ENCODE data around the gene ERMP1. TPM values are rescaled to one million over a fixed set of nuclear protein-coding genes. Genes with fewer than 3 reads are reported as not detected.

ERMP1 gene
- polyA plus RNA-seq, 1 of the 3 experiments (the other 2 are of a cell fraction), result 5.9 TPM

GRCh38 chr9:5852987-5853386, 20.1 kb upstream of the ERMP1 start:
- no peak overlapping the region for H3K27ac ChIP-seq (ENCODE audit: low read depth in 2 of 2, low read length in 1 of 2)
- no peak overlapping the region for H3K9ac ChIP-seq
- no peaks in the 10 kb centered on the region for H3K9me3 ChIP-seq
- DNase-seq, result no peak
- H3K4me2 ChIP-seq, result no peak overlapping the region
- H3K4me1 ChIP-seq (ENCODE audit: control insufficient read depth in 1 of 2, insufficient read depth in 2 of 2, low read depth in 1 of 2, low read length in 1 of 2), result no peaks in the 10 kb centered on the region
- H3K79me2 ChIP-seq (ENCODE audit: insufficient read depth), result no peaks in the 10 kb centered on the region
- CTCF ChIA-PET, result interaction anchor here (1.0 kb wide), 1 partner anchor 33 kb away, joined by 3 read pairs; no protein-coding TSS in a partner anchor
- POLR2A ChIA-PET, result no interaction called here
- H3K4me3 ChIP-seq (ENCODE audit: low read depth in 2 of 2, low read length in 1 of 2), result no peak overlapping the region
- no peak overlapping the region for H2AFZ ChIP-seq (ENCODE audit: low read depth)
- H3K9me2 ChIP-seq, result no peaks in the 10 kb centered on the region
- no peaks in the 10 kb centered on the region for H3K36me3 ChIP-seq (replicated peaks in 1 of 2; ENCODE audit: control insufficient read depth in 1 of 2, insufficient read depth in 2 of 2, low read length in 1 of 2)
- TF ChIP-seq NFIC (IDR thresholded peaks at IDR 0.05; ENCODE audit: borderline replicate concordance), result no peak
- TF ChIP-seq ELF1 (IDR thresholded peaks at IDR 0.05), result no peak
- TF ChIP-seq, protein P1, sequence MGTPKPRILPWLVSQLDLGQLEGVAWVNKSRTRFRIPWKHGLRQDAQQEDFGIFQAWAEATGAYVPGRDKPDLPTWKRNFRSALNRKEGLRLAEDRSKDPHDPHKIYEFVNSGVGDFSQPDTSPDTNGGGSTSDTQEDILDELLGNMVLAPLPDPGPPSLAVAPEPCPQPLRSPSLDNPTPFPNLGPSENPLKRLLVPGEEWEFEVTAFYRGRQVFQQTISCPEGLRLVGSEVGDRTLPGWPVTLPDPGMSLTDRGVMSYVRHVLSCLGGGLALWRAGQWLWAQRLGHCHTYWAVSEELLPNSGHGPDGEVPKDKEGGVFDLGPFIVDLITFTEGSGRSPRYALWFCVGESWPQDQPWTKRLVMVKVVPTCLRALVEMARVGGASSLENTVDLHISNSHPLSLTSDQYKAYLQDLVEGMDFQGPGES (IDR thresholded peaks at IDR 0.05; ENCODE audit: low read depth, low read length), result no peak
- no peak for TF ChIP-seq RAD21 (IDR thresholded peaks at IDR 0.05; ENCODE audit: low read length)
- TF ChIP-seq MEF2A (IDR thresholded peaks at IDR 0.05; ENCODE audit: borderline replicate concordance, low read depth), result no peak
- TF ChIP-seq FOXM1 (IDR thresholded peaks at IDR 0.05; ENCODE audit: low read depth), result no peak
- TF ChIP-seq FOSL2 (IDR thresholded peaks at IDR 0.05; ENCODE audit: borderline replicate concordance, low read depth), result no peak
- TF ChIP-seq YY1 (IDR thresholded peaks at IDR 0.05; ENCODE audit: low read depth), result no peak
- TF ChIP-seq, protein P2, sequence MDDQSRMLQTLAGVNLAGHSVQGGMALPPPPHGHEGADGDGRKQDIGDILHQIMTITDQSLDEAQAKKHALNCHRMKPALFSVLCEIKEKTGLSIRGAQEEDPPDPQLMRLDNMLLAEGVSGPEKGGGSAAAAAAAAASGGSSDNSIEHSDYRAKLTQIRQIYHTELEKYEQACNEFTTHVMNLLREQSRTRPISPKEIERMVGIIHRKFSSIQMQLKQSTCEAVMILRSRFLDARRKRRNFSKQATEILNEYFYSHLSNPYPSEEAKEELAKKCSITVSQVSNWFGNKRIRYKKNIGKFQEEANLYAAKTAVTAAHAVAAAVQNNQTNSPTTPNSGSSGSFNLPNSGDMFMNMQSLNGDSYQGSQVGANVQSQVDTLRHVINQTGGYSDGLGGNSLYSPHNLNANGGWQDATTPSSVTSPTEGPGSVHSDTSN (IDR thresholded peaks at IDR 0.05), result no peak
- no peak for TF ChIP-seq EZH2phosphoT487 (IDR thresholded peaks at IDR 0.05; ENCODE audit: borderline replicate concordance, low read depth)
- no peak for TF ChIP-seq SMC3 (IDR thresholded peaks at IDR 0.05; ENCODE audit: low read depth, low read length)
- no peak for TF ChIP-seq RCOR1 (IDR thresholded peaks at IDR 0.05; ENCODE audit: low read length)
- no peak for TF ChIP-seq GABPA (IDR thresholded peaks at IDR 0.05; ENCODE audit: low read depth)
- TF ChIP-seq TAF1 (IDR thresholded peaks at IDR 0.05; ENCODE audit: borderline replicate concordance, low read depth, low read length), result no peak
- 47% methylated on average over 1 of the region's 1 CpG for whole genome bisulfite sequencing (ENCODE audit: low lambda C conversion rate)
- H3F3A ChIP-seq (replicated peaks; ENCODE audit: insufficient read depth), result no peaks in the 10 kb centered on the region
- no peaks in the 10 kb centered on the region for H4K20me1 ChIP-seq (ENCODE audit: insufficient read depth)
- no peaks in the 10 kb centered on the region for H3K27me3 ChIP-seq (ENCODE audit: insufficient read depth)

DNA sequence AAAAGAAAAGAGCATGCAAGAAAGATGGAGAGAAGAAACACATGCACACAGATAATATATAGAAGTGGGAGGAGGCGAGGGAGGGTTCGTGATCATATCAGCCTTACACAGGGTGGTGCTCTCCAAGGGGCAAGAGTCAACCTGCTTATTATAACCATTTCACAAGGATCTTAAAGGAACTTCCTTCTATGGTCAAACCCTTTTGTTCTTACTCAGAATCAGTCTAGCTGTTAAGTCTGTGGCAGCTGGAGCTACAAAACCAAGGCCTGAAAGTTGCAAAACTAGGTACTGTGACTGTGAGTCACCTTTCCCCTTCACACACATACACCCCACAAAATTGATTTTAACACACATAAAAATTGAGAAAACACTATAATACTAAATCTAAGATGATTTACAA, 18.5 kb upstream of the ERMP1 start:
- no peaks in the 10 kb centered on the region for H3K9me3 ChIP-seq
- no peak overlapping the region for H3K27ac ChIP-seq (ENCODE audit: low read depth in 2 of 2, low read length in 1 of 2)
- no peaks in the 10 kb centered on the region for H3K79me2 ChIP-seq (ENCODE audit: insufficient read depth)
- H3K4me2 ChIP-seq, result no peak overlapping the region
- no peaks in the 10 kb centered on the region for H3F3A ChIP-seq (replicated peaks; ENCODE audit: insufficient read depth)
- no peak for DNase-seq
- no peaks in the 10 kb centered on the region for H3K9me2 ChIP-seq
- no peaks in the 10 kb centered on the region for H3K36me3 ChIP-seq (replicated peaks in 1 of 2; ENCODE audit: control insufficient read depth in 1 of 2, insufficient read depth in 2 of 2, low read length in 1 of 2)
- POLR2A ChIA-PET, result no interaction called here
- H3K4me3 ChIP-seq (ENCODE audit: low read depth in 2 of 2, low read length in 1 of 2), result no peak overlapping the region
- CTCF ChIA-PET, result interaction anchor here (1.0 to 1.3 kb wide), 2 partner anchors 9 to 18 kb away, joined by 3 to 5 read pairs; partner anchors contain the start of gene ERMP1
- H2AFZ ChIP-seq (ENCODE audit: low read depth), result no peak overlapping the region
- WGBS (ENCODE audit: low lambda C conversion rate), result 94% methylated on average over 2 of the region's 2 CpGs
- H4K20me1 ChIP-seq (ENCODE audit: insufficient read depth), result no peaks in the 10 kb centered on the region
- no peaks in the 10 kb centered on the region for H3K27me3 ChIP-seq (ENCODE audit: insufficient read depth)
- H3K4me1 ChIP-seq (ENCODE audit: control insufficient read depth in 1 of 2, insufficient read depth in 2 of 2, low read depth in 1 of 2, low read length in 1 of 2), result no peaks in the 10 kb centered on the region
- H3K9ac ChIP-seq, result no peak overlapping the region
- TF ChIP-seq EZH2phosphoT487 (IDR thresholded peaks at IDR 0.05; ENCODE audit: borderline replicate concordance, low read depth), result no peak
- TF ChIP-seq, protein P3, sequence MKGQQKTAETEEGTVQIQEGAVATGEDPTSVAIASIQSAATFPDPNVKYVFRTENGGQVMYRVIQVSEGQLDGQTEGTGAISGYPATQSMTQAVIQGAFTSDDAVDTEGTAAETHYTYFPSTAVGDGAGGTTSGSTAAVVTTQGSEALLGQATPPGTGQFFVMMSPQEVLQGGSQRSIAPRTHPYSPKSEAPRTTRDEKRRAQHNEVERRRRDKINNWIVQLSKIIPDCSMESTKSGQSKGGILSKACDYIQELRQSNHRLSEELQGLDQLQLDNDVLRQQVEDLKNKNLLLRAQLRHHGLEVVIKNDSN (IDR thresholded peaks at IDR 0.05; ENCODE audit: borderline replicate concordance, low read depth), result no peak
- TF ChIP-seq RFX5 (IDR thresholded peaks at IDR 0.05; ENCODE audit: low read length), result no peak
- TF ChIP-seq FOSL2 (IDR thresholded peaks at IDR 0.05; ENCODE audit: borderline replicate concordance, low read depth), result no peak
- TF ChIP-seq GATA2 (CRISPR knock-in tag; IDR thresholded peaks at IDR 0.05), result no peak
- no peak for TF ChIP-seq EP300 (IDR thresholded peaks at IDR 0.05; ENCODE audit: borderline replicate concordance in 1 of 2, low read depth in 1 of 2, low read length in 1 of 2)
- TF ChIP-seq, protein P4, sequence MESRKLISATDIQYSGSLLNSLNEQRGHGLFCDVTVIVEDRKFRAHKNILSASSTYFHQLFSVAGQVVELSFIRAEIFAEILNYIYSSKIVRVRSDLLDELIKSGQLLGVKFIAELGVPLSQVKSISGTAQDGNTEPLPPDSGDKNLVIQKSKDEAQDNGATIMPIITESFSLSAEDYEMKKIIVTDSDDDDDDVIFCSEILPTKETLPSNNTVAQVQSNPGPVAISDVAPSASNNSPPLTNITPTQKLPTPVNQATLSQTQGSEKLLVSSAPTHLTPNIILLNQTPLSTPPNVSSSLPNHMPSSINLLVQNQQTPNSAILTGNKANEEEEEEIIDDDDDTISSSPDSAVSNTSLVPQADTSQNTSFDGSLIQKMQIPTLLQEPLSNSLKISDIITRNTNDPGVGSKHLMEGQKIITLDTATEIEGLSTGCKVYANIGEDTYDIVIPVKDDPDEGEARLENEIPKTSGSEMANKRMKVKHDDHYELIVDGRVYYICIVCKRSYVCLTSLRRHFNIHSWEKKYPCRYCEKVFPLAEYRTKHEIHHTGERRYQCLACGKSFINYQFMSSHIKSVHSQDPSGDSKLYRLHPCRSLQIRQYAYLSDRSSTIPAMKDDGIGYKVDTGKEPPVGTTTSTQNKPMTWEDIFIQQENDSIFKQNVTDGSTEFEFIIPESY (IDR thresholded peaks at IDR 0.05; ENCODE audit: borderline replicate concordance, low read depth), result no peak
- TF ChIP-seq RAD21 (IDR thresholded peaks at IDR 0.05; ENCODE audit: low read length), result no peak
- no peak for TF ChIP-seq TEAD4 (IDR thresholded peaks at IDR 0.05; ENCODE audit: borderline replicate concordance, insufficient read depth)
- TF ChIP-seq TCF12 (IDR thresholded peaks at IDR 0.05), result no peak
- no peak for TF ChIP-seq FOXJ3 (CRISPR knock-in tag; IDR thresholded peaks at IDR 0.05)
- TF ChIP-seq GABPA (IDR thresholded peaks at IDR 0.05; ENCODE audit: low read depth), result no peak
- no peak for TF ChIP-seq CHD2 (IDR thresholded peaks at IDR 0.05; ENCODE audit: low read length, partially characterized antibody)
- TF ChIP-seq FOXM1 (IDR thresholded peaks at IDR 0.05; ENCODE audit: low read depth), result no peak
- TF ChIP-seq JUND (IDR thresholded peaks at IDR 0.05), result no peak
- TF ChIP-seq MEF2A (IDR thresholded peaks at IDR 0.05; ENCODE audit: borderline replicate concordance, low read depth), result no peak
